Measurements from ENCODE around the gene KCNJ5.

DNA sequence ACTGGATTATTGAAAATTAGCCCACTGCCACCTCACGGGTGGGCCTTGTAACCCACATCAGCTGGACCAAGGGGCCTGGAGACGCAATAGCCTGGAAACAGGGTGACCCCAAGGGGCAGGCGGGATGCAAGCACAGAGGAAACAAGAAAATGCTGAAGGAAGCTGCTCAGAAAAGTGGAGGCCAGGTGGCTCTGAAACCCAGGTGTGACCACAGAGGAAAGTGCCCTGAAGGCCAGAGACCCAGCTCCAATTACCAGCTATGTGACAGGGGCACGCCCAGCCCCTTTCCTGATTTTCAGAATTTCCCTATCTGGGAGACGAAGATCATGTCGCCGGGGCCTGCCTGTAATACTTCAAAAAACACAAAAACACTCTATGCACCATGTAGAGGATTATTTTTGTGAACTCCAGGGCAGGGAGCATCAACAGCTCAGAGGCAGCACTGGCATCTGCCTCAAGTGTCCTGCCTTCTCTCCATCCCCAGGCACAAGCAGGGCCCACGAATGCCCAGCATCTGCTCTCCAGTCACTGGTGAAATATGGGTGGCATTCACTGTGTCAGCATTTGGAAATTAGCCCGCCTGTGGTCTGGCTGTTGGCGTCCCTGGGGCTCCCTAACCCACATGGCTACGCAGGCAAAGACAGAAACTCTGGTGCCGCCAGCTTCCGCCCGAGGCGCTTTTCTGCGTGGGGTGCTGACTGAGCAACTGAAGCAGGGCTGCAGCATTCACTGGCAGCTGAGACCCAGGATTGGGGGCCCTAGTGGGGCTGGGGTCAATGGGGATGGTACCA lies 30.4 kb upstream of the KCNJ5 start:
- TF ChIP-seq POLR2A (IDR thresholded peaks at IDR 0.05; ENCODE audit: low read length) (no peak), GATA1 (IDR thresholded peaks at IDR 0.05; ENCODE audit: low read depth, low read length) (no peak)
